ENCODE measurements around the gene DYNLRB2. TPM values are rescaled to one million over a fixed set of nuclear protein-coding genes. Genes with fewer than 3 reads are reported as not detected.

Gene DYNLRB2
- total and polyA plus RNA-seq, 4 donors, result 0.58 to 0.92 TPM; not detected in 2

GRCh38 chr16:80546249-80546648, 5.5 kb downstream of the DYNLRB2 start (continued):
- TF ChIP-seq ATF3 (IDR thresholded peaks at IDR 0.05) (no peak), NR2F2 (IDR thresholded peaks at IDR 0.05) (no peak), GABPA (IDR thresholded peaks at IDR 0.05 in 1 of 2, conservative IDR thresholded peaks at IDR 0.05 in 1 of 2) (no peak)

- DNase-seq (ENCODE audit: low spot score), result no peak
- 94% methylated on average over 2 of the region's 2 CpGs for WGBS
- Histone ChIP-seq H3K27ac (ENCODE audit: low read depth in 1 of 2, low read length in 2 of 2) (no peak overlapping the region), H3K4me1 (ENCODE audit: control insufficient read depth in 4 of 4, insufficient read depth in 4 of 4, low read length in 3 of 4) (peaks cover 0 to 3% (median 3%) of the 10 kb centered on the region in 4 donors), H3K36me3 (ENCODE audit: control insufficient read depth in 4 of 4, insufficient read depth in 3 of 4, low read depth in 1 of 4, low read length in 3 of 4) (no peaks in the 10 kb centered on the region), H3K9ac (ENCODE audit: low read depth in 1 of 2, low read length in 2 of 2) (no peak overlapping the region), H3K27me3 (ENCODE audit: control insufficient read depth in 4 of 4, insufficient read depth in 4 of 4, low read length in 3 of 4) (no peaks in the 10 kb centered on the region), H3K9me3 (ENCODE audit: control insufficient read depth in 4 of 4, low read length in 3 of 4) (no peaks in the 10 kb centered on the region), H3K4me3 (ENCODE audit: low read depth in 1 of 3, low read length in 3 of 3) (no peak overlapping the region)
- TF ChIP-seq JUND (IDR thresholded peaks at IDR 0.05), result no peak
- no peak for TF ChIP-seq RAD21 (IDR thresholded peaks at IDR 0.05)
- TF ChIP-seq CTCF (IDR thresholded peaks at IDR 0.05; ENCODE audit: low read depth, low read length, missing input control), result no peak
- no peak for TF ChIP-seq MAX (IDR thresholded peaks at IDR 0.05)
- TF ChIP-seq ATF3 (IDR thresholded peaks at IDR 0.05), result no peak
- TF ChIP-seq YY1 (IDR thresholded peaks at IDR 0.05), result no peak
Measured at GRCh38 chr16:80547145-80547544, 6.4 kb downstream of the DYNLRB2 start.

GRCh38 chr16:80552277-80552676, 11.5 kb downstream of the DYNLRB2 start:
- DNase-seq (ENCODE audit: low spot score), result no peak
- WGBS, result 78% methylated on average over 5 of the region's 5 CpGs
- H3K36me3 ChIP-seq (ENCODE audit: control insufficient read depth in 4 of 4, insufficient read depth in 3 of 4, low read depth in 1 of 4, low read length in 3 of 4), result no peaks in the 10 kb centered on the region
- H3K4me1 ChIP-seq (ENCODE audit: control insufficient read depth in 4 of 4, insufficient read depth in 4 of 4, low read length in 3 of 4), result no peaks in the 10 kb centered on the region
- H3K27ac ChIP-seq (ENCODE audit: low read depth in 1 of 2, low read length in 2 of 2), result no peak overlapping the region
- no peak overlapping the region for H3K9ac ChIP-seq (ENCODE audit: low read depth in 1 of 2, low read length in 2 of 2)
- no peaks in the 10 kb centered on the region for H3K9me3 ChIP-seq (ENCODE audit: control insufficient read depth in 4 of 4, low read length in 3 of 4)
- no peak overlapping the region for H3K4me3 ChIP-seq (ENCODE audit: low read depth in 1 of 3, low read length in 3 of 3)
- no peak for TF ChIP-seq RAD21 (IDR thresholded peaks at IDR 0.05)
- TF ChIP-seq HNF4G (IDR thresholded peaks at IDR 0.05), result no peak
- no peak for TF ChIP-seq EGR1 (IDR thresholded peaks at IDR 0.05; ENCODE audit: low read depth in 2 of 2)
- TF ChIP-seq CTCF (IDR thresholded peaks at IDR 0.05; ENCODE audit: low read depth, low read length, missing input control), result no peak
- no peak for TF ChIP-seq NR2F2 (IDR thresholded peaks at IDR 0.05)
- no peak for TF ChIP-seq TAF1 (conservative IDR thresholded peaks at IDR 0.05)
- no peak for TF ChIP-seq FOXA2 (IDR thresholded peaks at IDR 0.05)
- TF ChIP-seq SP1 (IDR thresholded peaks at IDR 0.05), result no peak
- TF ChIP-seq JUND (IDR thresholded peaks at IDR 0.05), result no peak
- TF ChIP-seq MAX (IDR thresholded peaks at IDR 0.05), result no peak
- no peak for TF ChIP-seq ZBTB33 (IDR thresholded peaks at IDR 0.05)
- TF ChIP-seq RXRA (IDR thresholded peaks at IDR 0.05), result no peak
- TF ChIP-seq HNF4A (conservative IDR thresholded peaks at IDR 0.05), result no peak
- TF ChIP-seq YY1 (IDR thresholded peaks at IDR 0.05), result no peak
- TF ChIP-seq GABPA (IDR thresholded peaks at IDR 0.05 in 1 of 2, conservative IDR thresholded peaks at IDR 0.05 in 1 of 2), result no peak
- H3K27me3 ChIP-seq (ENCODE audit: control insufficient read depth in 4 of 4, insufficient read depth in 4 of 4, low read length in 3 of 4), result no peaks in the 10 kb centered on the region
